ENCODE results near the gene ETFDH.
A peak's percentile ranks its signal among the peaks of the same experiment; 100 is the strongest.

The ETFDH gene

DNA sequence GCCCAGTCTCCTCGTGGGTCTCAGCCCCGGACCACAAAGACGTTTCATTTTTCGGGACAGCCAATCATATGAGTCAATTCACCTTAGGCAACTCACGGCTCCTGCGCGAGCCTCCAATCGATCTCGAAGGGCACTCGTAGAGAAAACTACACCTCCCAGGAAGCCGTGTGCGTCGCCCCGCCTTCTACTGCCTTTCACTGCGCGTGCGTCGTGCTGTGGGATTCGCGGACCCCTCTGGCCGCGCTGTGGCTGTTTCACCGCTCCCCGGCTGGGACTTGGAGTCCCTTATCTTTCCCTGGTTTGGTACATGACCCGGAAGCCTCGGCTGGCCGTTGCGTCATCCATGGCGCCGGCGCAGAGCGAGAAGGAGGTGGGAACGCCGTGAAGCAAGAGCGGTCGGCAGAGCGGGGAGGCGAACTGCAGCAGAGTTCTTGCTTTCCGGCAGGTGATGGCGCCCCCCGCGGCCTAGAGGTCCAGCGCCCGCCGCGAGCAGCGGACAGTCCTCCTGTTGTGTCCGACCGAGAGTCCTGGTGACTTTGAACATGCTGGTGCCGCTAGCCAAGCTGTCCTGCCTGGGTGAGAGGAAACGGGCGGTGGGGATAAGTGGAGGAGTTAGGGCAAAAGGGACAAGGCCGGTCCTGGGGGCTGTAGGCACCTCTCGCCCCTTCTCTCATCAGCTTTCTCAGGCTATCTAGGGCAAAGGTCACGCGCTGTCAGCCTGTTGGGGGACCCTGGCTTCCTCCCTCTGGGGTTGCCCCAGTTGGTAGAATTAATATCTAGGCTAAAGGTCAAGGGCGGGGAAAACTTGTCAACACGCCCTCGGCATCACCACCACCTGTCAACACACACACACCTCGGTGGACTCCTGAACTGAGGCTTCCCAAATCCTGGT, at the start of gene ETFDH:
Gene ETFDH, plus strand, starts transcription at position 382 of the 892 bp plus-strand sequence. Its CDS starts 161 bp downstream, at position 543.
- Histone ChIP-seq H3K36me3 (ENCODE audit: control insufficient read depth in 2 of 2, insufficient read depth in 1 of 2, low read length in 2 of 2) (no peaks in the 10 kb centered on the region), H3K4me1 (ENCODE audit: control insufficient read depth, insufficient read depth, low read length) (0 out of 2 replicates have a peak, but pooled peaks cover 4% of the 10 kb centered on the region), H3K27ac (ENCODE audit: extremely low read depth, low read depth, low read length) (peak within 1 kb of the TSS; percentile 75), H3K9me3 (ENCODE audit: control insufficient read depth, insufficient read depth, low read depth, low read length) (no peaks in the 10 kb centered on the region), H3K4me3 (ENCODE audit: low read depth, low read length) (peak within 1 kb of the TSS; percentile 88)
- CTCF ChIA-PET, result interaction anchor here (0.6 to 1.0 kb wide), 2 partner anchors 29 to 102 kb away, joined by 3 to 4 read pairs; no protein-coding TSS in a partner anchor
- POLR2A ChIA-PET, result interaction anchor here (1.3 kb wide), 1 partner anchor 52 kb away, joined by 3 read pairs; no protein-coding TSS in a partner anchor
- no peak for TF ChIP-seq HOXC10 (CRISPR knock-in tag; IDR thresholded peaks at IDR 0.05)
- TF ChIP-seq, protein P1, sequence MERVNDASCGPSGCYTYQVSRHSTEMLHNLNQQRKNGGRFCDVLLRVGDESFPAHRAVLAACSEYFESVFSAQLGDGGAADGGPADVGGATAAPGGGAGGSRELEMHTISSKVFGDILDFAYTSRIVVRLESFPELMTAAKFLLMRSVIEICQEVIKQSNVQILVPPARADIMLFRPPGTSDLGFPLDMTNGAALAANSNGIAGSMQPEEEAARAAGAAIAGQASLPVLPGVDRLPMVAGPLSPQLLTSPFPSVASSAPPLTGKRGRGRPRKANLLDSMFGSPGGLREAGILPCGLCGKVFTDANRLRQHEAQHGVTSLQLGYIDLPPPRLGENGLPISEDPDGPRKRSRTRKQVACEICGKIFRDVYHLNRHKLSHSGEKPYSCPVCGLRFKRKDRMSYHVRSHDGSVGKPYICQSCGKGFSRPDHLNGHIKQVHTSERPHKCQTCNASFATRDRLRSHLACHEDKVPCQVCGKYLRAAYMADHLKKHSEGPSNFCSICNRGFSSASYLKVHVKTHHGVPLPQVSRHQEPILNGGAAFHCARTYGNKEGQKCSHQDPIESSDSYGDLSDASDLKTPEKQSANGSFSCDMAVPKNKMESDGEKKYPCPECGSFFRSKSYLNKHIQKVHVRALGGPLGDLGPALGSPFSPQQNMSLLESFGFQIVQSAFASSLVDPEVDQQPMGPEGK (tag by site-specific recombination; IDR thresholded peaks at IDR 0.05), result peak; percentile 81
- TF ChIP-seq, protein P2, sequence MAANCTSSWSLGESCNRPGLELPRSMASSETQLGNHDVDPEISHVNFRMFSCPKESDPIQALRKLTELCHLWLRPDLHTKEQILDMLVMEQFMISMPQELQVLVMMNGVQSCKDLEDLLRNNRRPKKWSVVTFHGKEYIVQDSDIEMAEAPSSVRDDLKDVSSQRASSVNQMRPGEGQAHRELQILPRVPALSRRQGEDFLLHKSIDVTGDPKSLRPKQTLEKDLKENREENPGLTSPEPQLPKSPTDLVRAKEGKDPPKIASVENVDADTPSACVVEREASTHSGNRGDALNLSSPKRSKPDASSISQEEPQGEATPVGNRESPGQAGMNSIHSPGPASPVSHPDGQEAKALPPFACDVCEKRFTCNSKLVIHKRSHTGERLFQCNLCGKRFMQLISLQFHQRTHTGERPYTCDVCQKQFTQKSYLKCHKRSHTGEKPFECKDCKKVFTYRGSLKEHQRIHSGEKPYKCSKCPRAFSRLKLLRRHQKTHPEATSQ (tag by site-specific recombination; IDR thresholded peaks at IDR 0.05), result 0 out of 2 replicates have a peak, but pooled peaks have one; percentile 73
- no peak for TF ChIP-seq MEIS1 (CRISPR knock-in tag; IDR thresholded peaks at IDR 0.05; ENCODE audit: borderline replicate concordance)
- TF ChIP-seq ZNF202 (tag by site-specific recombination; IDR thresholded peaks at IDR 0.05; ENCODE audit: borderline replicate concordance), result no peak
- no peak for TF ChIP-seq ZNF416 (tag by site-specific recombination; IDR thresholded peaks at IDR 0.05)
- TF ChIP-seq IKZF3 (tag by site-specific recombination; IDR thresholded peaks at IDR 0.05), result peak; percentile 97
- TF ChIP-seq ZFP37 (tag by site-specific recombination; IDR thresholded peaks at IDR 0.05), result peak; percentile 37; the same call in 1 of the 2 replicates
- TF ChIP-seq ZNF184 (tag by site-specific recombination; IDR thresholded peaks at IDR 0.05), result no peak
- TF ChIP-seq ZNF830 (tag by site-specific recombination; IDR thresholded peaks at IDR 0.05; ENCODE audit: low read depth), result no peak
- TF ChIP-seq, protein P3, sequence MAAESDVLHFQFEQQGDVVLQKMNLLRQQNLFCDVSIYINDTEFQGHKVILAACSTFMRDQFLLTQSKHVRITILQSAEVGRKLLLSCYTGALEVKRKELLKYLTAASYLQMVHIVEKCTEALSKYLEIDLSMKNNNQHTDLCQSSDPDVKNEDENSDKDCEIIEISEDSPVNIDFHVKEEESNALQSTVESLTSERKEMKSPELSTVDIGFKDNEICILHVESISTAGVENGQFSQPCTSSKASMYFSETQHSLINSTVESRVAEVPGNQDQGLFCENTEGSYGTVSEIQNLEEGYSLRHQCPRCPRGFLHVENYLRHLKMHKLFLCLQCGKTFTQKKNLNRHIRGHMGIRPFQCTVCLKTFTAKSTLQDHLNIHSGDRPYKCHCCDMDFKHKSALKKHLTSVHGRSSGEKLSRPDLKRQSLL (tag by site-specific recombination; IDR thresholded peaks at IDR 0.05), result no peak
- no peak for TF ChIP-seq ZNF404 (tag by site-specific recombination; IDR thresholded peaks at IDR 0.05)
- TF ChIP-seq, protein P4, sequence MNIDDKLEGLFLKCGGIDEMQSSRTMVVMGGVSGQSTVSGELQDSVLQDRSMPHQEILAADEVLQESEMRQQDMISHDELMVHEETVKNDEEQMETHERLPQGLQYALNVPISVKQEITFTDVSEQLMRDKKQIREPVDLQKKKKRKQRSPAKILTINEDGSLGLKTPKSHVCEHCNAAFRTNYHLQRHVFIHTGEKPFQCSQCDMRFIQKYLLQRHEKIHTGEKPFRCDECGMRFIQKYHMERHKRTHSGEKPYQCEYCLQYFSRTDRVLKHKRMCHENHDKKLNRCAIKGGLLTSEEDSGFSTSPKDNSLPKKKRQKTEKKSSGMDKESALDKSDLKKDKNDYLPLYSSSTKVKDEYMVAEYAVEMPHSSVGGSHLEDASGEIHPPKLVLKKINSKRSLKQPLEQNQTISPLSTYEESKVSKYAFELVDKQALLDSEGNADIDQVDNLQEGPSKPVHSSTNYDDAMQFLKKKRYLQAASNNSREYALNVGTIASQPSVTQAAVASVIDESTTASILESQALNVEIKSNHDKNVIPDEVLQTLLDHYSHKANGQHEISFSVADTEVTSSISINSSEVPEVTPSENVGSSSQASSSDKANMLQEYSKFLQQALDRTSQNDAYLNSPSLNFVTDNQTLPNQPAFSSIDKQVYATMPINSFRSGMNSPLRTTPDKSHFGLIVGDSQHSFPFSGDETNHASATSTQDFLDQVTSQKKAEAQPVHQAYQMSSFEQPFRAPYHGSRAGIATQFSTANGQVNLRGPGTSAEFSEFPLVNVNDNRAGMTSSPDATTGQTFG (tag by site-specific recombination; IDR thresholded peaks at IDR 0.05; ENCODE audit: borderline replicate concordance), result no peak
- TF ChIP-seq ZFHX2 (tag by site-specific recombination; conservative IDR thresholded peaks at IDR 0.05), result 0 out of 2 replicates have a peak, but pooled peaks have one; percentile 1
- TF ChIP-seq GLI2 (tag by site-specific recombination; IDR thresholded peaks at IDR 0.05; ENCODE audit: borderline replicate concordance, low read depth), result no peak
- TF ChIP-seq ZNF621 (tag by site-specific recombination; IDR thresholded peaks at IDR 0.05), result no peak
- TF ChIP-seq ZNF341 (tag by site-specific recombination; IDR thresholded peaks at IDR 0.05; ENCODE audit: low read depth), result peak; percentile 89
- no peak for TF ChIP-seq ZNF473 (tag by site-specific recombination; IDR thresholded peaks at IDR 0.05)
- peak; percentile 88 for TF ChIP-seq ZNF501 (tag by site-specific recombination; IDR thresholded peaks at IDR 0.05)
- peak; percentile 30; the same call in 1 of the 2 replicates for TF ChIP-seq SP7 (tag by site-specific recombination; IDR thresholded peaks at IDR 0.05)
- TF ChIP-seq, protein P5, sequence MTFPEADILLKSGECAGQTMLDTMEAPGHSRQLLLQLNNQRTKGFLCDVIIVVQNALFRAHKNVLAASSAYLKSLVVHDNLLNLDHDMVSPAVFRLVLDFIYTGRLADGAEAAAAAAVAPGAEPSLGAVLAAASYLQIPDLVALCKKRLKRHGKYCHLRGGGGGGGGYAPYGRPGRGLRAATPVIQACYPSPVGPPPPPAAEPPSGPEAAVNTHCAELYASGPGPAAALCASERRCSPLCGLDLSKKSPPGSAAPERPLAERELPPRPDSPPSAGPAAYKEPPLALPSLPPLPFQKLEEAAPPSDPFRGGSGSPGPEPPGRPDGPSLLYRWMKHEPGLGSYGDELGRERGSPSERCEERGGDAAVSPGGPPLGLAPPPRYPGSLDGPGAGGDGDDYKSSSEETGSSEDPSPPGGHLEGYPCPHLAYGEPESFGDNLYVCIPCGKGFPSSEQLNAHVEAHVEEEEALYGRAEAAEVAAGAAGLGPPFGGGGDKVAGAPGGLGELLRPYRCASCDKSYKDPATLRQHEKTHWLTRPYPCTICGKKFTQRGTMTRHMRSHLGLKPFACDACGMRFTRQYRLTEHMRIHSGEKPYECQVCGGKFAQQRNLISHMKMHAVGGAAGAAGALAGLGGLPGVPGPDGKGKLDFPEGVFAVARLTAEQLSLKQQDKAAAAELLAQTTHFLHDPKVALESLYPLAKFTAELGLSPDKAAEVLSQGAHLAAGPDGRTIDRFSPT (tag by site-specific recombination; IDR thresholded peaks at IDR 0.05), result no peak
- TF ChIP-seq ZNF670 (tag by site-specific recombination; IDR thresholded peaks at IDR 0.05; ENCODE audit: low read depth), result no peak
- TF ChIP-seq, protein P6, sequence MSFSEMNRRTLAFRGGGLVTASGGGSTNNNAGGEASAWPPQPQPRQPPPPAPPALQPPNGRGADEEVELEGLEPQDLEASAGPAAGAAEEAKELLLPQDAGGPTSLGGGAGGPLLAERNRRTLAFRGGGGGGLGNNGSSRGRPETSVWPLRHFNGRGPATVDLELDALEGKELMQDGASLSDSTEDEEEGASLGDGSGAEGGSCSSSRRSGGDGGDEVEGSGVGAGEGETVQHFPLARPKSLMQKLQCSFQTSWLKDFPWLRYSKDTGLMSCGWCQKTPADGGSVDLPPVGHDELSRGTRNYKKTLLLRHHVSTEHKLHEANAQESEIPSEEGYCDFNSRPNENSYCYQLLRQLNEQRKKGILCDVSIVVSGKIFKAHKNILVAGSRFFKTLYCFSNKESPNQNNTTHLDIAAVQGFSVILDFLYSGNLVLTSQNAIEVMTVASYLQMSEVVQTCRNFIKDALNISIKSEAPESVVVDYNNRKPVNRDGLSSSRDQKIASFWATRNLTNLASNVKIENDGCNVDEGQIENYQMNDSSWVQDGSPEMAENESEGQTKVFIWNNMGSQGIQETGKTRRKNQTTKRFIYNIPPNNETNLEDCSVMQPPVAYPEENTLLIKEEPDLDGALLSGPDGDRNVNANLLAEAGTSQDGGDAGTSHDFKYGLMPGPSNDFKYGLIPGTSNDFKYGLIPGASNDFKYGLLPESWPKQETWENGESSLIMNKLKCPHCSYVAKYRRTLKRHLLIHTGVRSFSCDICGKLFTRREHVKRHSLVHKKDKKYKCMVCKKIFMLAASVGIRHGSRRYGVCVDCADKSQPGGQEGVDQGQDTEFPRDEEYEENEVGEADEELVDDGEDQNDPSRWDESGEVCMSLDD (tag by site-specific recombination; IDR thresholded peaks at IDR 0.05), result 0 out of 2 replicates have a peak, but pooled peaks have one; percentile 40
- TF ChIP-seq ZSCAN16 (tag by site-specific recombination; IDR thresholded peaks at IDR 0.05), result no peak
- no peak for TF ChIP-seq FEZF1 (tag by site-specific recombination; IDR thresholded peaks at IDR 0.05)
